Keratinocyte (primary cell): ENCODE measurements around the gene SLC9C2.

Source experiments
- EZH2 ChIP-seq: IDR thresholded peaks from one replicate; pipeline ENCODE4 v1.6.1; 2012; ENCODE audit warnings: inconsistent platforms, mild to moderate bottlenecking, low read length, moderate library complexity
- TF ChIP-seq, protein P1 (sequence below), 3 experiments: IDR thresholded peaks in 1 of 3; conservative IDR thresholded peaks in 1 of 3; optimal IDR thresholded peaks in 1 of 3; 2 replicates in 2 of 3; 3 replicates in 1 of 3; pipeline versions ENCODE3 to v1.5.1; 2011; ENCODE audit warnings: low read length in 3 of 3, mild to moderate bottlenecking in 3 of 3, moderate library complexity in 2 of 3, control low read depth in 1 of 3, inconsistent platforms in 1 of 3; ENCODE audit not compliant: insufficient read depth in 2 of 3; ENCODE audit errors: extremely low read depth in 1 of 3

DNA sequence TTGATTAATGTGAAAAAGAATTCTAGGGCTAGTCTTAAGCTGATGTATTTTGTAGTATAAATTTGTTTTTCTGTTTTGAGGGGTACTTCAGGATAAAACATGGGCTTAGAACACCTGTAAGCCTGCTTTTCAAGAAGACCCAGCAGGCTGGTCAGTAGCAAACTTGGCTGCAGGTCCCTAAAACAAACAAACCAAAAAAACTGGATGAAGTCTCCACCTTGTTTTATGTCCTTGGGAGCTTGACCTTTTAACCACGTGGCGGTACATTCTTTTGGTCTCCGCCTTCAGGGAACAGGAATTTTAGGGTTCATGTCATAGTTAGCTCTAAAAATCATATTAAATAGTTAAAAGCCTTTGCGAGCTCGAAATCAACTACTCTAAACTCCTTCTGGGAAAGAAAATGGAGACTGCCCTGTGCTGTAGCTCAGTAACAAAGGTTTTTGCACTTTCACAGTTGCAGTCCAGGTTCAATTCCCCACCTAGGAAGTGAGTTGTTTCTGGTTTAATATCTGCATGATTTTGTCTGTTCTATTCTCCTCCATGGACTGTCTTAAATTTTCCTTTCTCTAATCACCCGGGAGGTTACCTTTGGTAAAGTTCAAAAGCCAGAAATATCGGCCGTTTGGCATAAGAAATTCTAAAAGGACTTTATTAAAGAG lies 107.1 kb downstream of the SLC9C2 start:
- TF ChIP-seq EZH2 = no peak
- TF ChIP-seq, protein P1, sequence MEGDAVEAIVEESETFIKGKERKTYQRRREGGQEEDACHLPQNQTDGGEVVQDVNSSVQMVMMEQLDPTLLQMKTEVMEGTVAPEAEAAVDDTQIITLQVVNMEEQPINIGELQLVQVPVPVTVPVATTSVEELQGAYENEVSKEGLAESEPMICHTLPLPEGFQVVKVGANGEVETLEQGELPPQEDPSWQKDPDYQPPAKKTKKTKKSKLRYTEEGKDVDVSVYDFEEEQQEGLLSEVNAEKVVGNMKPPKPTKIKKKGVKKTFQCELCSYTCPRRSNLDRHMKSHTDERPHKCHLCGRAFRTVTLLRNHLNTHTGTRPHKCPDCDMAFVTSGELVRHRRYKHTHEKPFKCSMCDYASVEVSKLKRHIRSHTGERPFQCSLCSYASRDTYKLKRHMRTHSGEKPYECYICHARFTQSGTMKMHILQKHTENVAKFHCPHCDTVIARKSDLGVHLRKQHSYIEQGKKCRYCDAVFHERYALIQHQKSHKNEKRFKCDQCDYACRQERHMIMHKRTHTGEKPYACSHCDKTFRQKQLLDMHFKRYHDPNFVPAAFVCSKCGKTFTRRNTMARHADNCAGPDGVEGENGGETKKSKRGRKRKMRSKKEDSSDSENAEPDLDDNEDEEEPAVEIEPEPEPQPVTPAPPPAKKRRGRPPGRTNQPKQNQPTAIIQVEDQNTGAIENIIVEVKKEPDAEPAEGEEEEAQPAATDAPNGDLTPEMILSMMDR (optimal IDR thresholded peaks at IDR 0.05 in 1 of 3, IDR thresholded peaks at IDR 0.05 in 1 of 3, conservative IDR thresholded peaks at IDR 0.05 in 1 of 3; ENCODE audit: extremely low read depth in 1 of 3, insufficient read depth in 2 of 3, low read length in 3 of 3) = no peak
